H1 (cell line): Measurements from ENCODE around the gene SCN8A. TPM values are rescaled to one million over a fixed set of nuclear protein-coding genes. Genes with fewer than 3 reads are reported as not detected.

ENCODE experiments used
- CTCF ChIA-PET: fragments of 300-600 bp; sonication (Branson Sonifier 250); formaldehyde crosslinking; loops from one replicate; lab custom pipeline; 2021; ENCODE audit not compliant: partially characterized antibody; lab: Charles Lee
- POLR2A ChIA-PET: fragments of 300-600 bp; sonication (Branson Sonifier 250); formaldehyde crosslinking; loops from one replicate; lab custom pipeline; 2021; ENCODE audit warnings: inconsistent platforms; ENCODE audit not compliant: partially characterized antibody; lab: Charles Lee
- DNase-seq, 2 experiments: peaks; one replicate each; pipeline versions ENCODE4 v3.0.0 to v3.0.0-alpha.2; 2010 to 2022; ENCODE audit warnings: low spot score in 2 of 2, low read depth in 1 of 2, mixed read lengths in 1 of 2
- FAIRE-seq: peaks from 2 replicates; lab custom pipeline; 2011; peaks lifted over from hg19 to GRCh38; lab: Jason Lieb, UNC
- H2AFZ ChIP-seq: 2 replicates; pipeline ENCODE4 v1.8.1; 2012; ENCODE audit warnings: low read length, inconsistent platforms
- H2AK5ac ChIP-seq: 2 replicates; pipeline ENCODE4 v1.6.1; 2013; ENCODE audit warnings: low read depth, low read length
- H2BK120ac ChIP-seq: replicated peaks from 2 replicates; pipeline ENCODE3; 2013; ENCODE audit warnings: low read depth, low read length, inconsistent platforms
- H2BK12ac ChIP-seq: 2 replicates; pipeline ENCODE4 v1.6.1; 2013; ENCODE audit warnings: low read depth, low read length
- H2BK15ac ChIP-seq: 2 replicates; pipeline ENCODE4 v1.6.1; 2013; ENCODE audit warnings: low read length
- H2BK20ac ChIP-seq: 2 replicates; pipeline ENCODE4 v1.6.1; 2013; ENCODE audit warnings: low read length
- H2BK5ac ChIP-seq: 2 replicates; pipeline ENCODE4 v1.6.1; 2013; ENCODE audit warnings: low read depth, low read length
- H3K14ac ChIP-seq: 2 replicates; pipeline ENCODE4 v1.6.1; 2013; ENCODE audit warnings: inconsistent platforms; ENCODE audit not compliant: insufficient read length
- H3K18ac ChIP-seq: 2 replicates; pipeline ENCODE4 v1.6.1; 2013; ENCODE audit warnings: low read length; ENCODE audit errors: extremely low read depth
- H3K23ac ChIP-seq: 2 replicates; pipeline ENCODE4 v1.6.1; 2013; ENCODE audit warnings: inconsistent platforms; ENCODE audit not compliant: insufficient read length
- H3K23me2 ChIP-seq: 2 replicates; pipeline ENCODE4 v1.6.1; 2013; ENCODE audit warnings: low read depth, low read length
- H3K27ac ChIP-seq: 2 replicates; pipeline ENCODE4 v1.6.1; 2011; ENCODE audit warnings: low read depth, low read length, inconsistent platforms
- H3K27me3 ChIP-seq, 4 experiments: replicated peaks in 1 of 4; 1 replicate in 1 of 4; 2 replicates in 3 of 4; pipeline versions ENCODE4 v1.6.1 to v1.8.1; 2011 to 2013; ENCODE audit warnings: low read length in 3 of 4, mild to moderate bottlenecking in 3 of 4, inconsistent platforms in 2 of 4, mixed read lengths in 2 of 4, moderate library complexity in 1 of 4; ENCODE audit not compliant: control insufficient read depth in 3 of 4, insufficient read depth in 3 of 4; ENCODE audit errors: extremely low read depth in 1 of 4
- H3K36me3 ChIP-seq, 4 experiments: 2 replicates each; pipeline versions ENCODE4 v1.6.1 to v1.8.1; 2011 to 2013; ENCODE audit warnings: mild to moderate bottlenecking in 4 of 4, low read length in 3 of 4, moderate library complexity in 2 of 4, control low read depth in 1 of 4, inconsistent platforms in 1 of 4; ENCODE audit not compliant: insufficient read depth in 4 of 4, control insufficient read depth in 2 of 4
- H3K4ac ChIP-seq: replicated peaks from 2 replicates; pipeline ENCODE3; 2013; ENCODE audit warnings: low read length, low read depth, mixed read lengths, inconsistent platforms; ENCODE audit not compliant: insufficient read length
- H3K4me1 ChIP-seq, 4 experiments: replicated peaks in 1 of 4; 1 replicate in 1 of 4; 2 replicates in 3 of 4; pipeline versions ENCODE4 v1.6.1 to v1.8.1; 2011 to 2013; ENCODE audit warnings: low read length in 3 of 4, inconsistent platforms in 2 of 4, mixed read lengths in 1 of 4; ENCODE audit not compliant: insufficient read depth in 4 of 4, control insufficient read depth in 3 of 4
- H3K4me2 ChIP-seq, 2 experiments: 2 replicates each; pipeline versions ENCODE4 v1.6.1 to v1.8.1; 2011 to 2013; ENCODE audit warnings: low read depth in 2 of 2, low read length in 2 of 2, control low read depth in 1 of 2, inconsistent platforms in 1 of 2, mild to moderate bottlenecking in 1 of 2; ENCODE audit not compliant: insufficient read depth in 1 of 2
- H3K4me3 ChIP-seq, 4 experiments: fragments of 200-600, 300-600 bp in 1 of 4; sonication (generic), shearing (Covaris generic), sonication (Bioruptor Twin) in 1 of 4; 2 replicates each; pipeline versions ENCODE4 v1.5.1 to v1.8.1; 2011 to 2016; ENCODE audit warnings: low read length in 4 of 4, low read depth in 3 of 4, control low read depth in 2 of 4, inconsistent platforms in 2 of 4, mild to moderate bottlenecking in 2 of 4, mixed read lengths in 1 of 4, moderate library complexity in 1 of 4; ENCODE audit not compliant: insufficient read depth in 2 of 4; ENCODE audit errors: extremely low read depth in 1 of 4
- H3K56ac ChIP-seq: replicated peaks from 2 replicates; pipeline ENCODE3; 2013; ENCODE audit warnings: low read depth, mild to moderate bottlenecking, mixed read lengths, low read length, inconsistent platforms; ENCODE audit not compliant: insufficient read length
- H3K79me1 ChIP-seq: 2 replicates; pipeline ENCODE4 v1.6.1; 2013; ENCODE audit warnings: low read depth, low read length, control low read depth
- H3K79me2 ChIP-seq, 2 experiments: 2 replicates each; pipeline versions ENCODE4 v1.6.1 to v1.8.1; 2012 to 2013; ENCODE audit warnings: low read length in 2 of 2, mild to moderate bottlenecking in 2 of 2, inconsistent platforms in 1 of 2; ENCODE audit not compliant: insufficient read depth in 2 of 2, control insufficient read depth in 1 of 2
- H3K9ac ChIP-seq, 4 experiments: replicated peaks in 1 of 4; 1 replicate in 1 of 4; 2 replicates in 3 of 4; pipeline versions ENCODE4 v1.6.1 to v1.8.1; 2011 to 2013; ENCODE audit warnings: low read depth in 3 of 4, low read length in 3 of 4, control low read depth in 2 of 4, mild to moderate bottlenecking in 2 of 4, moderate library complexity in 2 of 4, inconsistent platforms in 1 of 4; ENCODE audit errors: extremely low read depth in 1 of 4
- H3K9me3 ChIP-seq, 2 experiments: 2 replicates each; pipeline versions ENCODE4 v1.6.1 to v1.8.1; 2012 to 2013; ENCODE audit warnings: mild to moderate bottlenecking in 2 of 2, moderate library complexity in 2 of 2, control low read depth in 1 of 2, inconsistent platforms in 1 of 2, low read depth in 1 of 2, low read length in 1 of 2, mixed read lengths in 1 of 2; ENCODE audit not compliant: insufficient read depth in 2 of 2
- H4K20me1 ChIP-seq, 2 experiments: replicated peaks in 1 of 2; 2 replicates each; pipeline versions ENCODE3 to v1.8.1; 2011 to 2013; ENCODE audit warnings: inconsistent platforms in 2 of 2, low read length in 2 of 2, mild to moderate bottlenecking in 1 of 2; ENCODE audit not compliant: insufficient read depth in 2 of 2, control insufficient read depth in 1 of 2
- H4K5ac ChIP-seq: 2 replicates; pipeline ENCODE4 v1.6.1; 2013; ENCODE audit warnings: low read length, low read depth, mixed read lengths, inconsistent platforms; ENCODE audit not compliant: insufficient read length
- H4K8ac ChIP-seq: 2 replicates; pipeline ENCODE4 v1.8.0; 2013; ENCODE audit warnings: mild to moderate bottlenecking, moderate library complexity, low read length, inconsistent platforms; ENCODE audit not compliant: insufficient read depth; ENCODE audit errors: extremely low read depth
- H4K91ac ChIP-seq: replicated peaks from 2 replicates; pipeline ENCODE3; 2013; ENCODE audit warnings: low read length, mixed read lengths, inconsistent platforms; ENCODE audit not compliant: insufficient read length
- CREB1 ChIP-seq: IDR thresholded peaks from 2 replicates; pipeline ENCODE4 v1.6.1; 2012; ENCODE audit warnings: inconsistent platforms
- EZH2 ChIP-seq: fragments of 200-600 bp; sonication (generic); IDR thresholded peaks from 2 replicates; pipeline ENCODE4 v1.7.1; 2012; ENCODE audit warnings: low read depth, mild to moderate bottlenecking, moderate library complexity, low read length, inconsistent platforms; ENCODE audit not compliant: severe bottlenecking
- JUN ChIP-seq: IDR thresholded peaks from 2 replicates; pipeline ENCODE4 v1.6.1; 2011; ENCODE audit warnings: low read depth, mild to moderate bottlenecking, improper control_type of control experiment, low read length
- KDM4A ChIP-seq: IDR thresholded peaks from one replicate; pipeline ENCODE4 v1.7.1; 2012; ENCODE audit warnings: low read depth, mild to moderate bottlenecking, moderate library complexity, low read length, inconsistent platforms; ENCODE audit not compliant: severe bottlenecking
- NANOG ChIP-seq: IDR thresholded peaks from 2 replicates; pipeline ENCODE4 v1.6.1; 2011; ENCODE audit warnings: low read length, low read depth, mild to moderate bottlenecking, inconsistent platforms; ENCODE audit not compliant: insufficient read depth, poor library complexity, severe bottlenecking
- NRF1 ChIP-seq: IDR thresholded peaks from 2 replicates; pipeline ENCODE4 v1.6.1; 2011; ENCODE audit warnings: mild to moderate bottlenecking, low read depth, low read length, improper control_type of control experiment
- POLR2A ChIP-seq, 2 experiments: IDR thresholded peaks; 1 replicate in 1 of 2; 2 replicates in 1 of 2; pipeline ENCODE4 v1.6.1; 2011; ENCODE audit warnings: low read depth in 2 of 2, low read length in 2 of 2, mild to moderate bottlenecking in 2 of 2; ENCODE audit errors: control extremely low read depth in 1 of 2
- POU5F1 ChIP-seq: IDR thresholded peaks from 2 replicates; pipeline ENCODE4 v1.6.1; 2011; ENCODE audit warnings: low read depth, mild to moderate bottlenecking, low read length, moderate library complexity
- RBBP5 ChIP-seq: IDR thresholded peaks from 2 replicates; pipeline ENCODE4 v1.7.1; 2012; ENCODE audit warnings: low read depth, mild to moderate bottlenecking, inconsistent platforms, low read length, moderate library complexity, borderline replicate concordance
- RFX5 ChIP-seq: IDR thresholded peaks from 2 replicates; pipeline ENCODE4 v1.6.1; 2011; ENCODE audit warnings: low read depth, low read length, improper control_type of control experiment, borderline replicate concordance
- TAF7 ChIP-seq: optimal IDR thresholded peaks from 2 replicates; pipeline ENCODE3; 2011; ENCODE audit warnings: low read depth, mild to moderate bottlenecking, inconsistent platforms, low read length, moderate library complexity, borderline replicate concordance
- USF2 ChIP-seq: IDR thresholded peaks from 2 replicates; pipeline ENCODE4 v1.6.1; 2011; ENCODE audit warnings: low read length, improper control_type of control experiment
- WGBS, 2 experiments: shearing (Covaris generic) in 1 of 2; methylation state at CpG; one replicate each; pipeline versions ENCODE4 v1.1.6 to v1.1.7; 2013 to 2015; ENCODE audit warnings: low lambda C conversion rate in 2 of 2, mixed read lengths in 2 of 2, inconsistent platforms in 1 of 2, low coverage in 1 of 2, missing lambda C conversion rate in 1 of 2; ENCODE audit not compliant: insufficient replicate concordance in 2 of 2, insufficient coverage in 1 of 2, insufficient read length in 1 of 2; ENCODE audit errors: extremely low coverage in 1 of 2, missing lambda C conversion rate in 1 of 2; 5-methylcytosine and 5-hydroxymethylcytosine counted together
- polyA plus RNA-seq, 7 experiments: library from polyadenylated mRNA; depleted of rRNA in 3 of 7; stranded (reverse) in 5 of 7; unstranded in 2 of 7; fragments of >200 nt in 5 of 7; fragments of 200-250 nt in 2 of 7; gene quantifications; 1 replicate in 5 of 7; 2 replicates in 1 of 7; 4 replicates in 1 of 7; pipeline versions ENCODE4 v1.2.1 to v1.2.3, GENCODE V29; 2011 to 2013; ENCODE audit warnings: missing spikeins in 2 of 7, mixed read lengths in 2 of 7
- total RNA-seq: library from RNA; stranded (reverse); fragmentation: NEBNext Ultra II Directional; extraction: Animal tissue kit (Norgen Biotek cat#: 25700); gene quantifications from 2 replicates; pipeline ENCODE4 v1.2.1, GENCODE V29; 2021
- TF ChIP-seq, protein P1 (sequence below): IDR thresholded peaks from 2 replicates; pipeline ENCODE4 v1.6.1; 2012; ENCODE audit warnings: inconsistent platforms

The SCN8A gene
- total and polyA plus RNA-seq, 2 of the 8 experiments (the other 6 are each of a cell fraction or from before 2014, with no cell fraction given): 6.3 to 10.7 TPM

DNA sequence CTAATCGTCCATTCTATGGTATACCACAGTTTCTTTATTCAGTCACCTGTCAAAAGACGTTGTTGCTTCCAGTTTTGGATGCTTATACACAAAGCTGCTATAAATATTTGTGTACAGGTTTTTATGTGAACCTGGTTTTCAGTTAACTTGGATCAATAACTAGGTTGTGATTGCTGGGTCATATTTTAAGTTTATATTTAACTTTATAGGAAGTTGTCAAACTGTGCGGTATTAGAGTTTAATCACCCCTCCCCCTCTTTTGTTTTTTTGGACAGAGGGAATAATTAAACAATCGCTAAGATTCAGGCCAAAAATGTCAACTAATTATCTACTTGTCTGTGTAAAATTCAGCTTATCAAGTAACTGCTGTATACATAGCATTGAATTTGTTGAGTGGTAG, 34.3 kb downstream of the SCN8A start:
- 72% methylated on average over 4 of the region's 4 CpGs; no CpG with 5 or more reads in 1 of the 2 experiments for WGBS, 2 experiments
- no peak for TF ChIP-seq USF2
- no peak for TF ChIP-seq POU5F1
- TF ChIP-seq NANOG: no peak
- no peak for TF ChIP-seq POLR2A (IDR thresholded peaks at IDR 0.05; ENCODE audit: control extremely low read depth in 1 of 2, low read depth in 2 of 2, low read length in 2 of 2)
- TF ChIP-seq NRF1: no peak
- TF ChIP-seq RBBP5: no peak
- no peak for TF ChIP-seq TAF7
- no peak for TF ChIP-seq RFX5
- TF ChIP-seq EZH2: no peak
- no peak for TF ChIP-seq CREB1
- TF ChIP-seq KDM4A: no peak
- TF ChIP-seq, protein P1, sequence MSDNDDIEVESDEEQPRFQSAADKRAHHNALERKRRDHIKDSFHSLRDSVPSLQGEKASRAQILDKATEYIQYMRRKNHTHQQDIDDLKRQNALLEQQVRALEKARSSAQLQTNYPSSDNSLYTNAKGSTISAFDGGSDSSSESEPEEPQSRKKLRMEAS: no peak
- TF ChIP-seq JUN: no peak

More for the DNA sequence above, 34.3 kb downstream of the SCN8A start:
- no peak overlapping the region for H2BK120ac ChIP-seq
- POLR2A ChIA-PET: interaction anchor here (0.8 kb wide), 1 partner anchor 1454 kb away, joined by 3 read pairs; the partner anchor contains the start of gene SPRYD3
- H2BK15ac ChIP-seq: no peak overlapping the region
- H3K4me1 ChIP-seq: 0 out of 7 replicates have a peak, but pooled peaks cover 0 to 2% (median 0%) of the 10 kb centered on the region in 4 experiments
- no peak overlapping the region for H3K14ac ChIP-seq
- no peak overlapping the region for H4K5ac ChIP-seq
- H4K20me1 ChIP-seq: peaks cover 0 to 8% of the 10 kb centered on the region in 2 experiments
- CTCF ChIA-PET: no interaction called here
- no peaks in the 10 kb centered on the region for H3K23me2 ChIP-seq
- no peak overlapping the region for H3K4me3 ChIP-seq
- H3K4me2 ChIP-seq: no peak overlapping the region
- H2BK20ac ChIP-seq: no peak overlapping the region
- H2AK5ac ChIP-seq: no peak overlapping the region
- no peak overlapping the region for H3K9ac ChIP-seq
- no peaks in the 10 kb centered on the region for H3K9me3 ChIP-seq
- no peak for DNase-seq
- no peak overlapping the region for H2BK12ac ChIP-seq
- H3K56ac ChIP-seq: no peak overlapping the region
- no peak overlapping the region for H4K8ac ChIP-seq
- H3K36me3 ChIP-seq: no peaks in the 10 kb centered on the region
- H3K18ac ChIP-seq: no peak overlapping the region
- H3K27me3 ChIP-seq: peaks cover 0 to 1% (median 0%) of the 10 kb centered on the region in 4 experiments; a peak in 1 of 7 replicates
- H3K27ac ChIP-seq: no peak overlapping the region
- no peak overlapping the region for H4K91ac ChIP-seq
- no peak overlapping the region for H2BK5ac ChIP-seq
- peaks cover 0 to 64% of the 10 kb centered on the region in 2 experiments; a peak in 2 of 4 replicates for H3K79me2 ChIP-seq
- no peak overlapping the region for H3K23ac ChIP-seq
- no peak for FAIRE-seq
- no peak overlapping the region for H3K4ac ChIP-seq
- no peak overlapping the region for H2AFZ ChIP-seq
- H3K79me1 ChIP-seq: no peaks in the 10 kb centered on the region
